GM12874 (cell line): Measurements from ENCODE around the gene CNOT6.

Experiments used
- TF ChIP-seq, protein P1 (sequence below): IDR thresholded peaks from 2 replicates; pipeline ENCODE4 v1.5.1; 2011; ENCODE audit warnings: low read depth, mild to moderate bottlenecking, control low read depth, low read length, moderate library complexity; ENCODE audit not compliant: insufficient read depth

Gene CNOT6

DNA sequence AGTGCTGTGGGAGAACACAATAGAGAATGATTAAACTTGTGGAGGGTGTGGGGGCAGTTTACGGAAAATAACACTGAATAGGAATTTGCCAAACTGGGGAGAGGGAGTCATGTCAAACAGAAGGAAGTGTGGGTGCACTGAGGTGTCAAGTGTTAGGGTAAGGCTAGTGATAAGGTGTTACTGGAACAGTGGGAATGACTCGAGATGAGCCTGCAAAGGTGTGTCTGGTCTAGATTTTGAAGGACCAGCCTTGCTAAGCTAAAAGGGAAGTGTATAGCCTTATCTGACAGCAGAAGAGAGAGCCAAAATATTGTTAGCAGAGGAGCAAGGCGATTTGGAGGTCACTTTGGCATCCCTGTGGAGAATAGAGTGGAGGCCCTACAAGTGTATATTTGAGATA is 4.2 kb downstream of the CNOT6 start:
- TF ChIP-seq, protein P1, sequence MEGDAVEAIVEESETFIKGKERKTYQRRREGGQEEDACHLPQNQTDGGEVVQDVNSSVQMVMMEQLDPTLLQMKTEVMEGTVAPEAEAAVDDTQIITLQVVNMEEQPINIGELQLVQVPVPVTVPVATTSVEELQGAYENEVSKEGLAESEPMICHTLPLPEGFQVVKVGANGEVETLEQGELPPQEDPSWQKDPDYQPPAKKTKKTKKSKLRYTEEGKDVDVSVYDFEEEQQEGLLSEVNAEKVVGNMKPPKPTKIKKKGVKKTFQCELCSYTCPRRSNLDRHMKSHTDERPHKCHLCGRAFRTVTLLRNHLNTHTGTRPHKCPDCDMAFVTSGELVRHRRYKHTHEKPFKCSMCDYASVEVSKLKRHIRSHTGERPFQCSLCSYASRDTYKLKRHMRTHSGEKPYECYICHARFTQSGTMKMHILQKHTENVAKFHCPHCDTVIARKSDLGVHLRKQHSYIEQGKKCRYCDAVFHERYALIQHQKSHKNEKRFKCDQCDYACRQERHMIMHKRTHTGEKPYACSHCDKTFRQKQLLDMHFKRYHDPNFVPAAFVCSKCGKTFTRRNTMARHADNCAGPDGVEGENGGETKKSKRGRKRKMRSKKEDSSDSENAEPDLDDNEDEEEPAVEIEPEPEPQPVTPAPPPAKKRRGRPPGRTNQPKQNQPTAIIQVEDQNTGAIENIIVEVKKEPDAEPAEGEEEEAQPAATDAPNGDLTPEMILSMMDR = no peak

DNA sequence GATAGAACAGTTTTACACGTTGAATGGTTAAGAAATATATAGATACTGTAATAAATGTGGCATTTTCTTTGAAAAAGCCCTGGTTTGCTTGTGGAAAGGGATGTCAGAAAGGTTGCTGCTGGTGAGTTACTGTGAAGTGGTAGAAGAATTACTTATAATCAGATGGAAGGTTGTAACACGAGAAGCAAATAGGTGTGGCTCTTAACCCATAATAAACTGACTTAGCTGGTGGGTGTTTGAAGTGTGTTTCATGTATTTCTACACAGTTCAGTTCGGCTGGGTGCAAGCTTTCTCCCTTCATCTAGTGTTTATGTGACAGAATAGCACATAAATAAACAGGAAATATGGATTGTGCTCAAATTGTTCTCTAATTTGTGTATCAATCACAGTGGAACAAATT is 5.5 kb downstream of the CNOT6 start:
- TF ChIP-seq, protein P1 = no peak

DNA sequence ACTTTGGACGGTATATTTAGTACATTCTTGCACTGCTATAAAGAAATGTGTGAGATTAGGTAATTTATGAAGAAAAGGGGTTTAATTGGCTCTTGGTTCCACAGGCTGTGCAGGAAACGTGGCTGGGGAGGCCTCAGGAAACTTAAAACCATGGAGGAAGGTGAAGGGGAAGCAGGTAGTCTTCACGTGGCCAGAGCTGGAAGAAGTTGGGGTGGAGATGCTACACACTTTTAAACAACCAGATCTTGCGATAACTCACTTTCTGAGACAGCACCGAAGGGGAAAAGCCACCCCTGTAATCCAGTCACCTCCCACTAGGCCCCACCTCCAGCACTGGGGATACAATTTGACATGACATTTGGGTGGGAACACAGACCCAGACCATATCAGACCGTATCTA is 13.5 kb downstream of the CNOT6 start:
- TF ChIP-seq, protein P1 = no peak

DNA sequence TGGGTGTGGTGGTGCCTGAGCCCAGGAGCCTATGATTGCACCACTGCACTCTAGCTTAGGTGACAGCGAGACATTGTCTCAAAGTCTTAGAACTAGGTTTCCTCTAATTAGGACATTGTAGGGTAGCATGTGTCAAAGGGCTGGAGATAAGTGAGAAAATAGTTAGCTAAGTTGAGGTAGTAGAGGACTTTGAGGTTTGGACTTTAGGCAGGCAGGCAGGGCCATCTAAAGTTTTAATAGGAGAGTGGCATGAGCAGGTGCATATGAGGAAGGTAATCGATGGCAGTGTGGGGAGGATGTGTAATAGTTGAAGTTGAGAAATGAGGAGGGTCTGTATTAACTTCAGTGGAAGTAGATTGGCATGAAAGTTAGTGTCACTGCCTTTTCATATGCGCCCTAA is 21.1 kb downstream of the CNOT6 start:
- TF ChIP-seq, protein P1 = no peak

DNA sequence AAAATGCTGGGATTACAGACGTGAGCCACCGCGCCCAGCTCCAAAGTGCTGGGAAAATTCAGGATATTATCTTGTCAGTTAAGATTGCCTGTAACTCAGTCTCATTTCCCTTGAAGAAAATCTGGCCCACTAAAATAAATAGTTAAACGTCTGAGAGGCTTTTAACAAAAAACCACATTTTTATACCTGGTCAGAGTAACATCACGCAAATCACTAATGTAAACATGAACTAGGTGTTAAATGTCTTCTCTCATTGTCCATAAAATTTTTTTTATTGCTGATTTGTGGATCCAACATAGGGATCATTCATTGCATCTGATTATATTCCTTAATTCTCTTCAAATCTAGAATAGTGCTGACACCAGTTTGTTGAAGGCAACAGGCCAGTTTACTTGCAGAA is 22.3 kb downstream of the CNOT6 start:
- TF ChIP-seq, protein P1 = no peak

DNA sequence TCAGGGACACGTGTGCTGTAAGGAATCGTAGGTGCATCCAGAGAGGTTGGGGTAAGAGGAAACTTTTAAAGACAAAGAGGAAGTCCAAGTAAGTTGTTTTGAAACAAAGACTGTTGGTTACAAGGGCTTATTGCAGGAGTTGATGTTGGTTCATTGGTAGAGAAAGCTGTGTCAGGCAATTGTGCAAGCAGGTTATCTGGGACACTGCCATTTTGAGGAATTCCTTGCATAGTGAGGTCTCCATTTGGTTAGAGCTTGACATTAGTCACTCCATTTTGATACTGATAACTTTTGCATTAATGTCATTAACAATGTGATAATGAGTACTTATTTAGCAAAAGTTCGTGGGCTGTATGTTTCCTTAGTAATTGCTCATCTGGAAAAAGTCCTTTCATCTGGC is 24.9 kb downstream of the CNOT6 start:
- TF ChIP-seq, protein P1 = no peak

DNA sequence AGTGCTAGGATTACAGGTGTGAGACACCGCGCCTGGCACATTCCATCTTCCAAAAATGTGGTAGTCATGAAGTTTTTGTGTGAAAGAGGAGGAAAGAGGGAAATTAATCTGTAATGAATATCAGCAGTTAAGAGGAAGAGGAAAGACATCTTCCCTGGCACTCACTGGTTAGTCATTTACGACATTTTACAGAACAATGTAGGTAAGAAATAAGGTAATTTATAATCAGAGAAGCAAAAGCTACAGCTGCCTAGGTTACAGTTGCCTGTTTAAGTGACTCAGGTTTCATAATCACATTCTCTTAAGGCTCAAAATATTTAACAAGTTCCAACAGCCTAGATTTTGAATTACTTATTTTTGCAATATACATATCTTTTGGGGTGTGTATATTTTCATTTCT is 26.9 kb downstream of the CNOT6 start:
- TF ChIP-seq, protein P1 = no peak

DNA sequence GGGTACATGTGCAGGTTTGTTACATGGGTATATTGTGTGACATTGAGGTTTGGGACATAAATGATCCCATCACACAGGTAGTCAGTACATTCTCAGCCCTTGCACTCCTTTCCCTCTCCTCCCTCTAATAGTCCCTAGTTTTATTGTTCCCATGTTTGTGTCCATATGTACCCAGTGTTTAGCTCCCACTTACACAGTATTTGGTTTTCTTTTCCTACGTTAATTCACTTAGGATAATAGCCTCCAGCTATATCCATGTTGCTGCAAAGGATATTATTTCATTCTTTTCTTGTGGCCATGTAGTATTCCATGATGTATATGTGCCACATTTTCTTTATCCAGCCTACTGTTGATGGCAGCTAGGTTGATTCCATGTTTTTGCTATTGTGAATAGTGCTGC is 27.4 kb downstream of the CNOT6 start:
- TF ChIP-seq, protein P1 = no peak
